HG03342 (cell line): ENCODE data around the gene FBXL14.
A peak's percentile ranks its signal among the peaks of the same experiment; 100 is the strongest.
"Not testable (repeated sequence)": the region's sequence is repeated elsewhere in the genome, so short reads cannot be mapped to it uniquely, and the experiment has no call there.

Source experiments
- ATAC-seq: cut with Tn5 transposase; IDR thresholded peaks from one replicate; pipeline ENCODE4 v1.9.1; 2021; ENCODE audit warnings: mild to moderate bottlenecking, moderate library complexity; ENCODE audit not compliant: unreplicated experiment

Gene FBXL14

GRCh38 chr12:1574865-1575259 lies 19.5 kb downstream of the FBXL14 start:
- ATAC-seq: no peak

- ATAC-seq: no peak
Measured at GRCh38 chr12:1573960-1574864, 20.2 kb downstream of the FBXL14 start.

DNA sequence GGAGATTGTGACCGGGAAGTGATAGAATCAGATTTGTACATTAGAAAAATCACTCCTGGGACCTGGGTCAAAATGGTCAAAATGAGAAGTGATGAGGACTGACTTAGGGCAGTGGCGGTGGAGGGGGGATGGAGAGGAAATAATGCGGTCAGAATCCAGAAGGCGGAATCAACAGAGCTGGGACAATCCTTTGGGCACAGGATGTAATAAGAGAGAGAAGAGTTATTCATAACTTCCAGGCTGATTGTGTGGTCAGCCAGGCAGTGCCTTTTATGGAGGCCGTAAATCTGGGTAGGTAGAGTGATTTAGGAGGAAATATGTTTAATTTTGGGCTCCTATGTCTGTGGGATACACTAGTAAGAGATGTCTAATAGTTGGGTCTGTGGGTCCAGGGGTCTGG lies 21.6 kb downstream of the FBXL14 start:
- ATAC-seq: no peak

- no peak for ATAC-seq
Measured at GRCh38 chr12:1567852-1568251, 26.5 kb downstream of the FBXL14 start.

DNA sequence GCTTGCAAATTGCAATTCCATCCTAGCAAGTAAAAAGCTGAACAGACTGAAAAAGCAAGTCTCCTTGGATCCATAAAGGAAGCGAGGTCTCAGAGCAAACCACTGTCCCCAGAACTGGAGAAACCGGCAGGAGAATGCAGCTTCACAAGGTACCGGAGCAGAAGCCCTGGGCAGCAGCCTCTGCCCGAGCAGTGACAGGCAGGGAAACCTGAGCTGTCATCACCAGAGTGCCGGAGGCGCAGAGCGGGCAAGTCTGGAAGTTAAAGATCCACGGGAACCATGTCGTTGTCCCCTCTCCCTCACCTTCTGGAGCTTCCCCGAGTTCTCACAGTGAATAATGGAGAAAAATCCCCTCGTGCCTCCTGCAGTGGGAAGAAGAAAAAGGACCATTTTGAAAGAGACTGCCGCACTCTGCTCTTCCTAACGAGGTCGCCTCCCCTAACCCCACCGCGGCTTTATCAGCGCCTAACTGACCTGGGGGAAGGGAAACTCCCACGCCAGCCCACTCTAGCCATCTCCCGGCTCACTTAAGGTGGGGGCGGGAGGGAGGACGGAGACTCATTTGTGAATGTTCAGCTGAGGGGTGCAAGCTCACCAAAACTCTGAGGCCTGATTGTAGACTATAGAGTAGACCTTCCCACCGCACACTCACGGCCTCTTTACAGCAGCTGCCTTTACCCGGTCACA lies 27.8 kb downstream of the FBXL14 start:
- ATAC-seq: no peak

GRCh38 chr12:1565172-1565571 lies 29.2 kb downstream of the FBXL14 start:
- ATAC-seq: no peak

- ATAC-seq: no peak
Measured at GRCh38 chr12:1564067-1564466, 30.3 kb downstream of the FBXL14 start.

DNA sequence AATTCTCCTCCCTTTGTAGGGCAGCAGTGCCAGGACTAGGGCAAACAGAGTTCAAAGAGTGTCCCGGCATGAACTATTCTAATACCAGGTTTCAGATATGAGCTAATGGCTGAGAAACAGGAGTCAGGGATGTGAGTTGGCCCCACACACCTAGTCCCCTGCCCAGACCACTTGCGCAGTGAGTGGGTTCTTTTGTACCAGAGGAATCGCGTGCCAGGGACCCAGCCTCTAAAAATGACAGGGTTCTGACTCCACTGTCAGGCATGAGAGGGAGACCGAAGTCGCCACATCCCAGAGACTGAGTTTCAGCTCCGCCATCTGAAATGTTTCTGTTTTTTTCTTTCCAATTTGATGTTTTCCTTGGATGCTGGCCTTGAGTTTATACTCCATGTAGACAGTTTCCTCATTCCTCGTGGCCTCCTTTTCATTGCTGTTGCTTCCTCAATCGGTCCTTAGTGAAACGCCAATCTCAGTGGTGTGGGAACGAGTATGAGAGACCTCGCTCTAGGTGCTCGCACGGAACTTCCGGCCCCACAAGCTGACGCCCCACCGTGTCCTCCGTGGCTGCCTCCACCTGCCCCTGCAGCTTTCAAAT lies 31.5 kb downstream of the FBXL14 start:
- no peak for ATAC-seq

DNA sequence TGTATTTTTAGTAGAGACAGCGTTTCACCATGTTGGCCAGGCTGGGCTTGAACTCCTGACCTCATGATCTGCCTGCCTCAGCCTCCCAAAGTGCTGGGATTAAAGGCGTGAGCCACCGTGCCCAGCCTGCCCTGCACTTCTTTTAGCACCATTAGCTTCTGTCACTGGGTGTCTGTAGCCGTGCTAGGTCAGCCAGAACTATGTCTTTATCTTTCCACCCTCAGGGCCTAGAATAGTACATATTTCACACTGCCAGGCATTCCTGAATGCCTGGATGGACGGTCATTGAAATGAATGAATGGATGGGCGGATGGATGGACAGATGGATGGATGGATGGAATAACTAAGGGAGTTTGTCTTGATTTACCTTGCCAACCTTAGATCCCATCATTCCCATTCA lies 33.7 kb downstream of the FBXL14 start:
- ATAC-seq: no peak

DNA sequence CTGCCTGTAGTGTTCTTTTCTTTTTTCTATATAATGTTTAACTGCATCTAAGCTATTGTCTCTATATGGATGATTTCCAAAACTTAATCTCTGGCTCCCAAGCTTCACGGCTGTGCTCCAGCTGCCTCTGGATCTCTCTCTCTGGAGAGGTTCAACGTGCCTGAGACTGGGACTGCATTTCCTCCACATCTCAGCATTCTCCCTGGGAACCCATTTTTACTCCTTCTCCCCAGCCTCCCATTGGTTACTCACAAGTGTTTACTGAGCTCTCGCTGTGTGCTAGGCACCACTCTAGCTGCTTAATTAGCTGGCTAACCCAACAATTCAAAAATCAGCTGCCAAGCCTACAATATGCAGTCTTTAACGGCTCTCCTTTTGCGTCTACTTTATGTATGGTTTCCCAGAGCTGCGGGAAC lies 34.7 kb downstream of the FBXL14 start:
- ATAC-seq: no peak

DNA sequence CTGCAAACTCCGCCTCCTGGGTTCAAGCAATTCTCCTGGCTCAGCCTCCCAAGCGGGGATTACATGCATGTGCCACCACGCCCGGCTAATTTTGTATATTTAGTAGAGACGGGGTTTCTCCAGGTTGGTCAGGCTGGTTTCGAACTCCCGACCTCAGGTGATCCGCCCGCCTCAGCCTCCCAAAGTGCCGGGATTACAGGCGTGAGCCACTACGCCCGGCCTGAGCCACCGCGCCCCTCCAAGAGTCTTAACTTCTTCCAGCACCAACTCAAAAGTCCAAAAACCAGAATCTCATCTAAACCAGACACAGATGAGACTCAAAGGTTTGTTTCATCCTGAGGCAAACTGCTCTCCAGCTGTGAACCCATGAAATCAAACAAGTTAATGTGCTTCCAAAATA lies 36.3 kb downstream of the FBXL14 start:
- not testable (repeated sequence) for ATAC-seq

- peak; percentile 91 for ATAC-seq
Measured at GRCh38 chr12:1553987-1554982, 40.1 kb downstream of the FBXL14 start.

DNA sequence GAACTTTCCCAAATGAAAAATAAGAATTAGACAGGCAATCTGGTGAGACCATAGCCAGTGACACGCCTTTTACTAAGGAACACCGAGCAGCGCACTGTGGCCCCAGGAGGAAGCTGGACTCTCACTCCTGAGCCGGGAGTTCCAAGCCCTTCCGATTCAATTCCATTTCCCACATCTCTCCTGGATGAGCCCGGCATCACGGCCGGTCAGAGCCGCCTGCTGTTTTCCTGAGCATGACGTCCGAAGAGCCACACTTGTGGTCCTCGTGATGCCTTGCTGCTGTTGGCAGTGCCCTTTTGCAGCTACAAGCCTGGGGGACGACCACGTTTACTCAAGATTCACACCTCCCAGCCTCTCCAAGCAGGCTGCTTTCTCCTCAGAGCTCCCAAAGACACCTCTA lies 40.8 kb downstream of the FBXL14 start:
- no peak for ATAC-seq

DNA sequence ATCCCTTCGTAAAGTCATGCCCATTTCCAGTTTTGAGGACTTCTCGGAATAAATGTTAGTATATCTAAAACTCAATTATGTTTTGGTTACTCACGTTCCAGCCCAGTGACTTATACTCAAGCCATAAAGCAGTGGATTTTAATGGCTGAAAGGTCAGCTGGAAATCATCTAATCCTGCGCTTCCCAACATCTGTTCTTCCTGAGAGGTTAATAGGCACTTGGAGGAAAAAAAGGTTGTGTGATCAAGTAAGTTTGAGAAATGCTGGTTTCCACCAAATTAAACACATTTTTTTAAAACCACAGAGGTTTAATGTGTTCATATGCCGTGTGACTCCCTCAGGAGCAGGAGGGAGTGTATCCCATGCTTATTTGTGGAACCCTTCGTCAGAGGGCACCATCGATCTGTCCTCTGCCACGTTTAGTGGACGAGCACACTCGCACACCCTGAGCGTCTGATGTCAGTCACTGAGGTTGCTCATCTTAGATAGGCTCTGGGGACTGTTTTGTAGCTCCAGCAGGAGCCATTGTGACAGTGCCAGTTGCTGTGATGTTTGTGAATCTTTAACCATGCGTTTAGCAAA lies 41.4 kb downstream of the FBXL14 start:
- ATAC-seq: no peak

DNA sequence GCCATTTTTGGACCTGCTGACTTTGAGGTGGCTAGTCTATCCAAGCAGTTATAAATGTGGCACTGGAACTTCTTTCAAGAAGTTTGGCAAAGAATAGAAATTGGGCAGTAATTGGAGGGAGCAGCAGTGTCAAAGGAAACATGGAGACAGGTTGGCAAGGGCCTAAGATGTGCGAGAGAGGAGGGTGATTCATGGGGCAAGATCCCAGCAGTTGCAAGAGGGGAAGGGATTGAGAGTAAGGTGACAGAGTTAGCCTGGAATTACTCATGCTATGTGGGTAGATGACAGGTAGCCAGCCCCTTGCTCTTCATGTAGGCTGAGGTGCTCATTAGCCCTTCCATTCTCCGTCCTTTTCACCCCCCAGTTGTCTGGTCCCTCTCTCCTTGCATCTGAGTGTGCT lies 42.2 kb downstream of the FBXL14 start:
- no peak for ATAC-seq

GRCh38 chr12:1551496-1551895 lies 42.9 kb downstream of the FBXL14 start:
- ATAC-seq: no peak

DNA sequence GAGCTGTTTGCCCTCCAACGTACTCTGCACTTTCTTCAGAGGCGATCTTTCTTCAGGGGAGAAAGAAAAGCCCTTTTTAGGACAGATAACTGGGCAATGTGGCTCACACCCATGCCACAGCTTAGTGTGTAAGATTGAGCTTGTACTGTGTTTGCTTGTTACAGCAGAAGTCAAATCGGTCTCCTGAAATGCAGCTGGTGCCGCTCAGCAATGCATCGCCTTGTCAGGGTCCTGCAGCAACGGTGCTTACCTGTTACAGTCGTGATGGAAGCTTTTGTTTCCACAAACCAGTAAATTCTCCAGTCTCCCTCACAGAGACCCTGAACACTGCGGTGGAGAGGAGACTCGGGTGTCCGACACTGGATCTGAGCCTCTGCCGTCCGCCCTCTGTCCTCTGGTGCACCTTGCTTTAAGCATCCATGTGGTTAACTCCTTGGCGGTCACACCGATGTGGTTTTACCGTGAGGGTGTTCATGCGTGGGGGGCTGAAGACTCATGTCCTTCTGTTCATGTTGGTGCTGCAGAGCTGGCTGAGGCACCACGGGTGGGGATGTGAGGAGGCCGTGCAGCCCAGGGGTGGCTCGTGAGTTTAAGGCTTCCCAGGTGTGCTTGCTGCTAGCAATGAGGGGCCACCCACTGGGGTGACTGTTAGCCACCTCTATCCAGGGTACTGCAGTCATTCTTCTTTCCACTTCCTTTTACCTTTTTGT lies 47.3 kb downstream of the FBXL14 start:
- no peak for ATAC-seq

DNA sequence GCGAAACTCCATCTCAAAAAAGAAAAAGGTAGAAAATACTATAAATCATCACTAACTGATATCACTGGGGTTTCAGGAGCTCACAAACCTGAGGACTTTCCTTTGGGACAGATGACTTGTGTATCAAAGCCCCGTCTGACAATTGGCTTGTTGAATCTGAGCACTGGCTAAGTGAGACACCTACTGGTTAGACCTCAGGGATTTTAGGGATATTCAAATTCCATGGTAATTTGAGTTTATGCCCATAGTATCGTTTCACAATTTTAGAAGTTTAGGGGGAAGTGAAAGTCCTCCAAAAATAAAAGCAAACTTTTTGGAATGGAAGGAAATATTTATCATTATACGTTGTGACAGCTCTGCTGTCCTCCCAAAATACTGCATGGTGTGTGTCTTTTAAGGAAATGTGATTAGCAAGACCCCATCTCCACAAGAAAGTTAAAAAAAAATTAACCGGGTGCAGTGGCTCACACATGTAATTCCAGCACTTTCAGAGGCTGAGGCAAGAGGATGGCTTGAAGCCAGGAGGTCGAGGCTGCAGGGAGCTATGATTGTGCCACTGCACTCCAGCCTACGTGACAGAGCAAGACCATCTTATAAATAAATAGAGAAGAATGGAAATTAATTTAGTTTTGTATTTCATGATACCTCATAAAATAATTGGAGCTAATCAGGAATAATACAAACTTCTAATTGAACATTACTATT lies 49.2 kb downstream of the FBXL14 start:
- no peak for ATAC-seq

DNA sequence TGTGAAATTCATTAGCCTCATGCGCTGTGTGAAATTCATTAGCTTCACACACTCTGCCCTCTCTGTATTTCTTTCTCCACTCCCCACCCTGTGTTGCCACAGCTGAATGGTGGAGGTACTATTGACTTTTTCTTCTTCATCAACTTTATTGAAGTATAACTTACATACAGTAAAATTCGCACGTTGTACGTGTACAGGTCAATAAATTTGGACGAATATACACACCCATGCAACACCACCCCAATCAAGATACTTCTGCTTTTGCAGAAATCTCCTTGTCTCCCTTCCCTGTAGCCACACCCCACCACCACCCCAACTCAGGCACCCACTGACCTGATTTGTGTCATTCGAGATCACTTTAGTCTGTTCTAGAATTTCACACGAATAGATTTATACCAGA lies 51.8 kb downstream of the FBXL14 start:
- ATAC-seq: no peak
